ENCODE results near the gene SOX12. TPM values are rescaled to one million over a fixed set of nuclear protein-coding genes. Genes with fewer than 3 reads are reported as not detected.

The SOX12 gene
- total RNA-seq, 3 donors from 2014 or later = 1.1 to 3.7 (median 3.3) TPM

DNA sequence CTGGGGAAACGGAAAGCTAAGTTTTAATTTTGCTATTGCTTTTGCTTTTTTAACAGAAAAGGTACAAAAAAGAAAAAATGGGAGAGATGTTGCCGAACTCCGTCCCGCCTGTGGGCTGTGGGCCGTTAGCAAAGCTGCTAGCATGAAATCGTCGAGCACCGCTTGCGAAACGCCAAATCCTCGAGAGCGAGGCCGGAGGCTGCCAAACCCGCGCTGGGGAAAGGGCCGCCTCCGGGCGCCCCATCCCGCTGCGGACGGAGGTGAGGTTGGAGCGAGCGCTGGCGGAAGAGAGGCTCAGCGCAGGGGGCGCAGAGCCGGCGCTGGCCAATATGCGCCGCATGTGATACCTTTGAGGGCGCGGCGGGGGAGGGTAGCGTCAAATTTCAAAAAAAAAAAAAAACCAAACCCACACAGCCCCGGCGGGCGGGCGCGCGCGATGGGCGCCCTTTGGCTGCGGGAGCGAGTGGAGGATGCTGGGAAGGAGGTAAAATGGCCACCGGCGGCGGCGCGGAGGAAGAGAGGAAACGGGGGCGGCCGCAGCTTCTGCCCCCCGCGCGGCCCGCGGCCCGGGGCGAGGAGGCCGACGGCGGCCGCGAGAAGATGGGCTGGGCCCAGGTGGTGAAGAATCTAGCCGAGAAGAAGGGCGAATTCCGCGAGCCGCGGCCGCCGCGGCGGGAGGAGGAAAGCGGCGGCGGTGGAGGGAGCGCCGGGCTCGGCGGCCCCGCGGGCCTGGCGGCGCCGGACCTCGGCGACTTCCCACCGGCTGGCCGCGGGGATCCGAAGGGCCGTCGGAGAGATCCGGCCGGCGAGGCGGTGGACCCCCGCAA, 28.0 kb upstream of the SOX12 start, which contains the start of gene ZCCHC3:
Gene ZCCHC3, plus strand, starts transcription at position 473 of the 827 bp plus-strand sequence. Its CDS starts 17 bp downstream, at position 490.
- Histone ChIP-seq H3K27me3 (no peaks in the 10 kb centered on the region), H3K4me1 (peaks cover 4 to 25% of the 10 kb centered on the region in 2 donors), H3K36me3 (no peaks in the 10 kb centered on the region), H3K4me3 (peak within 1 kb of the TSS; percentile 68 to 92 (median 89)), H3K9me3 (no peaks in the 10 kb centered on the region), H3K27ac (peak within 1 kb of the TSS; percentile 98 to 99)
- TF ChIP-seq POLR2AphosphoS5 (IDR thresholded peaks at IDR 0.05) (peak; percentile 79 to 94 (median 84)), POLR2A (IDR thresholded peaks at IDR 0.05) (peak; percentile 42), CTCF (IDR thresholded peaks at IDR 0.05) (peak in 2 of 3 donors; percentile 6 to 12)
- peak; percentile 79 to 82 for DNase-seq (ENCODE audit: low spot score in 2 of 2)
- intact Hi-C loops (cut with DNase I; ENCODE audit: low total_unique reads) = no loop called here

GRCh38 chr20:297925-298775, 27.2 kb upstream of the SOX12 start:
- intact Hi-C loops (cut with DNase I; ENCODE audit: low total_unique reads) = no loop called here
- H3K27me3 ChIP-seq = no peaks in the 10 kb centered on the region
- H3K27ac ChIP-seq = peak overlapping the region; percentile 98 to 99
- no peaks in the 10 kb centered on the region for H3K9me3 ChIP-seq
- peak; percentile 50 to 61 for DNase-seq (ENCODE audit: low spot score in 2 of 2)
- H3K4me1 ChIP-seq = peaks cover 4 to 25% of the 10 kb centered on the region in 2 donors
- peak in 2 of 3 donors; percentile 65 to 73 for TF ChIP-seq POLR2AphosphoS5 (IDR thresholded peaks at IDR 0.05)
- TF ChIP-seq CTCF (IDR thresholded peaks at IDR 0.05) = no peak
- H3K36me3 ChIP-seq = no peaks in the 10 kb centered on the region
- peak overlapping the region; percentile 68 to 92 (median 89) for H3K4me3 ChIP-seq

DNA sequence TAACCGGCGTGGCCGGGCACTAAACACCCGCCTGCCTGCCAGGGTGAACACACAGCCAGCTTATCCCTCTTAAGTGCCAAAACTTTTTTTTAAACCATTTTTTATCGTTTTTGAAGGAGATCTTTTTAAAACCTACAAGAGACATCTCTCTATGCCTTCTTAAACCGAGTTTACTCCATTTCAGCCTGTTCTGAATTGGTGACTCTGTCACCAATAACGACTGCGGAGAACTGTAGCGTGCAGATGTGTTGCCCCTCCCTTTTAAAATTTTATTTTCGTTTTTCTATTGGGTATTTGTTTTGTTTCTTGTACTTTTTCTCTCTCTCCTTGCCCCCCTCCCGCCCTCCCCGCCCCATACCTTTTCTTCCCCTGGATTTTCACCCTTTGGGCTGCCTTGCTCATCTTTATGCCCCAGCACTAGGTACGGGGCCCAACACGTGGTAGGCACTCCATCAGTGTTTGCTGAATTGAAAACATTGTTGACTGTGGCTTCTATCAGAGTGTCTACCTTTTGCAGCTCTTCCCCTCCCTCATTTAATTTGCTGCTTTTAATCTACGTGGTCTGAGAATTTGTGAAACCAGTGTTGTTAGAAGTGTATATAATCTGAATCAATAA, 26.5 kb upstream of the SOX12 start:
- peak overlapping the region; percentile 98 to 99 for H3K27ac ChIP-seq
- peak overlapping the region; percentile 68 to 92 (median 89) for H3K4me3 ChIP-seq
- DNase-seq (ENCODE audit: low spot score in 2 of 2) = no peak
- H3K9me3 ChIP-seq = no peaks in the 10 kb centered on the region
- H3K27me3 ChIP-seq = no peaks in the 10 kb centered on the region
- peaks cover 4 to 25% of the 10 kb centered on the region in 2 donors for H3K4me1 ChIP-seq
- no peaks in the 10 kb centered on the region for H3K36me3 ChIP-seq
- intact Hi-C loops (cut with DNase I; ENCODE audit: low total_unique reads) = no loop called here
- TF ChIP-seq POLR2AphosphoS5 (IDR thresholded peaks at IDR 0.05) (no peak), POLR2A (IDR thresholded peaks at IDR 0.05) (no peak), CTCF (IDR thresholded peaks at IDR 0.05) (no peak)

DNA sequence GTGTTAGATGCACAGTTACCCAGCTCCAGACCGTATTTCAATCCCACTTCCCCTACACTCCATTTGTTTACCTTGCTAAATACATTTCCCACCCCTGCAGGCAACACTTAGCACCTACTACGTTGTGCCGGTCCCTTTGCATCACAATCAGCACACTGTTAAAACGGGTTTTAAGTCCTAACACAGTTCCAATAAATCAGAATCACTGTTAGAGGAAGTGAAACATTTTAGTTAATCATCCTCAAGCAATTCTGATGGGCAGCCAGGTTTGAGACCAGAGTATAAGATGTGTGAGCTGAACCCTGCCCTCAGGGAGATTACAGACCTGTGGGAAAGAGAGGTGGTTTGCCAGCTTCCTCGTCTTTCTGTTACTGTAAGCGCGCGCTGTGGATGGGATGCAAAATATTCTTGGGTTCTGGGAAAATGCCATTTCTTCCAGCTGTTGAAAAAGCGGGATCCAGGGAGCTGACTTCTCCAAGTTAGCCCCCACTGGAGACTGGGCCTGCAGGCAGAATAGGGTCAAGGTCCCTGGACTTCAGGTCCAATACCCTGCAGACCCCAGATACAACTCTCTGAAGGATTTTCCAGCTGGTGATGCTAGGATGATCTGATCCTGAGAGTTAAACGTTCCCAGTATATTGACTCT, 24.9 kb upstream of the SOX12 start:
- TF ChIP-seq POLR2AphosphoS5 (IDR thresholded peaks at IDR 0.05) (no peak), CTCF (IDR thresholded peaks at IDR 0.05) (no peak), POLR2A (IDR thresholded peaks at IDR 0.05) (no peak)
- Histone ChIP-seq H3K4me3 (peak overlapping the region in 1 of 3 donors; percentile 92), H3K27me3 (no peaks in the 10 kb centered on the region)

More for the DNA sequence above, 24.9 kb upstream of the SOX12 start:
- no peaks in the 10 kb centered on the region for H3K9me3 ChIP-seq
- intact Hi-C loops (cut with DNase I; ENCODE audit: low total_unique reads) = no loop called here
- DNase-seq (ENCODE audit: low spot score in 2 of 2) = no peak
- H3K4me1 ChIP-seq = peaks cover 4 to 25% of the 10 kb centered on the region in 2 donors
- H3K36me3 ChIP-seq = no peaks in the 10 kb centered on the region
- H3K27ac ChIP-seq = peak overlapping the region in 1 of 2 donors; percentile 13

Measured in breast epithelium (tissue), 4 donors.